ENCODE results near the gene MRPS34. TPM values are rescaled to one million over a fixed set of nuclear protein-coding genes. Genes with fewer than 3 reads are reported as not detected.

The MRPS34 gene
- total RNA-seq, 6 experiments from 2014 or later: 122 to 161 (median 132) TPM

GRCh38 chr16:1775846-1776671, 3.1 kb upstream of the MRPS34 start:
- Mint-ChIP-seq H3K27ac (peak overlapping the region; percentile 33; the same call in 1 of the 2 replicates), H3K27me3 (ENCODE audit: insufficient read depth) (peaks cover 28% of the 10 kb centered on the region), H3K9me3 (no peaks in the 10 kb centered on the region), H3K36me3 (ENCODE audit: low read depth) (peaks cover 7% of the 10 kb centered on the region), H3K4me1 (ENCODE audit: low read depth) (peaks cover 18% of the 10 kb centered on the region), H3K4me3 (no peak overlapping the region)
- TF ChIP-seq, protein P1, sequence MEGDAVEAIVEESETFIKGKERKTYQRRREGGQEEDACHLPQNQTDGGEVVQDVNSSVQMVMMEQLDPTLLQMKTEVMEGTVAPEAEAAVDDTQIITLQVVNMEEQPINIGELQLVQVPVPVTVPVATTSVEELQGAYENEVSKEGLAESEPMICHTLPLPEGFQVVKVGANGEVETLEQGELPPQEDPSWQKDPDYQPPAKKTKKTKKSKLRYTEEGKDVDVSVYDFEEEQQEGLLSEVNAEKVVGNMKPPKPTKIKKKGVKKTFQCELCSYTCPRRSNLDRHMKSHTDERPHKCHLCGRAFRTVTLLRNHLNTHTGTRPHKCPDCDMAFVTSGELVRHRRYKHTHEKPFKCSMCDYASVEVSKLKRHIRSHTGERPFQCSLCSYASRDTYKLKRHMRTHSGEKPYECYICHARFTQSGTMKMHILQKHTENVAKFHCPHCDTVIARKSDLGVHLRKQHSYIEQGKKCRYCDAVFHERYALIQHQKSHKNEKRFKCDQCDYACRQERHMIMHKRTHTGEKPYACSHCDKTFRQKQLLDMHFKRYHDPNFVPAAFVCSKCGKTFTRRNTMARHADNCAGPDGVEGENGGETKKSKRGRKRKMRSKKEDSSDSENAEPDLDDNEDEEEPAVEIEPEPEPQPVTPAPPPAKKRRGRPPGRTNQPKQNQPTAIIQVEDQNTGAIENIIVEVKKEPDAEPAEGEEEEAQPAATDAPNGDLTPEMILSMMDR (IDR thresholded peaks at IDR 0.05): no peak
- no peak for DNase-seq

- no peak overlapping the region for H3K27ac Mint-ChIP-seq
- H3K9me3 Mint-ChIP-seq: no peaks in the 10 kb centered on the region
- peaks cover 7% of the 10 kb centered on the region for H3K36me3 Mint-ChIP-seq (ENCODE audit: low read depth)
- peaks cover 14% of the 10 kb centered on the region for H3K4me1 Mint-ChIP-seq (ENCODE audit: low read depth)
- DNase-seq: no peak
- no peak overlapping the region for H3K4me3 Mint-ChIP-seq
- peaks cover 26% of the 10 kb centered on the region for H3K27me3 Mint-ChIP-seq (ENCODE audit: insufficient read depth)
- TF ChIP-seq, protein P1 (IDR thresholded peaks at IDR 0.05): no peak
Measured at GRCh38 chr16:1775006-1775845, 2.3 kb upstream of the MRPS34 start.

- DNase-seq: no peak
- peaks cover 26% of the 10 kb centered on the region for H3K27me3 Mint-ChIP-seq (ENCODE audit: insufficient read depth)
- no peak overlapping the region for H3K27ac Mint-ChIP-seq
- peaks cover 17% of the 10 kb centered on the region for H3K4me1 Mint-ChIP-seq (ENCODE audit: low read depth)
- peak overlapping the region; percentile 95 for H3K4me3 Mint-ChIP-seq
- TF ChIP-seq, protein P1 (IDR thresholded peaks at IDR 0.05): no peak
- H3K36me3 Mint-ChIP-seq (ENCODE audit: low read depth): peaks cover 7% of the 10 kb centered on the region
- H3K9me3 Mint-ChIP-seq: no peaks in the 10 kb centered on the region
Measured at GRCh38 chr16:1774448-1774780, 1.5 kb upstream of the MRPS34 start.

GRCh38 chr16:1773703-1774447, 941 bp upstream of the MRPS34 start:
- H3K36me3 Mint-ChIP-seq (ENCODE audit: low read depth): peaks cover 7% of the 10 kb centered on the region
- peak overlapping the region; percentile 95 for H3K4me3 Mint-ChIP-seq
- DNase-seq: peak; percentile 39
- H3K4me1 Mint-ChIP-seq (ENCODE audit: low read depth): peaks cover 17% of the 10 kb centered on the region
- H3K9me3 Mint-ChIP-seq: no peaks in the 10 kb centered on the region
- TF ChIP-seq, protein P1 (IDR thresholded peaks at IDR 0.05): peak; percentile 30
- peaks cover 23% of the 10 kb centered on the region for H3K27me3 Mint-ChIP-seq (ENCODE audit: insufficient read depth)
- H3K27ac Mint-ChIP-seq: peak overlapping the region; percentile 64

DNA sequence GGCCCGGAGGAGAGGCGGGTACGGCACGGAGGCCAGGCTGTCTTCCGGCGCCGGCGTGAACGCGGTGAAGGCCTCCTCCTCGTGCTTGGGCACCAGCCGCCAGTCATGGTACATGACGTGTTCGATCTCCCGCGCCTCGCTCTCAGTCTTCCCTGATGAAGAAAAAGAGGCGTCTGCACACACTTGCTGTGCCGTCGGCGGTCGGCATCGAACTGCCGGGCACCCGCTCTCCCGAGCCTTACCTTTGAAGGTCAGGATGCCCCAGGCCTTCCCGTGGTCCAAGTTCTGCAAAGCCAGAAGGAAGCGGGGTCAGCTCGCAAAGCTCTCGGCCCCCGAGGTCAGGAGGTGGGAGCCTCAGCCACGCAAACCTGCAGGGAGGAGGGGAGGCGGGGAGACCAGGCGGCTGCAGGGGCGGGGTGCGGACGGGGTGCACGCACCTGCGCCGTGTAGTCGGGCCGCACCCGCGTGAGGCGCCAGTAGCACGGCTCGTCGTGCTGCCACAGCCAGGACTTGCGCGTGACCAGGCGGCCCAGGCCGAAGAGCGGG, 499 bp downstream of the MRPS34 start, which contains the start of gene EME2:
Gene EME2 (plus strand): TSS at position 449 of the 546 bp plus-strand sequence. CDS start 418 bp downstream, outside the sequence.
- H3K36me3 Mint-ChIP-seq (ENCODE audit: low read depth): peaks cover 11% of the 10 kb centered on the region

More for the DNA sequence above, 499 bp downstream of the MRPS34 start, which contains the start of gene EME2:
- Mint-ChIP-seq H3K27me3 (ENCODE audit: insufficient read depth) (peaks cover 20% of the 10 kb centered on the region), H3K4me1 (ENCODE audit: low read depth) (peaks cover 17% of the 10 kb centered on the region), H3K27ac (peak within 1 kb of the TSS; percentile 93), H3K4me3 (peak within 1 kb of the TSS; percentile 95), H3K9me3 (no peaks in the 10 kb centered on the region)
- DNase-seq: peak; percentile 42
- TF ChIP-seq, protein P1 (IDR thresholded peaks at IDR 0.05): no peak
